Upper lobe of right lung (tissue), 1 donor: ENCODE measurements around the gene PANK4. TPM values are rescaled to one million over a fixed set of nuclear protein-coding genes. Genes with fewer than 3 reads are reported as not detected.

Experiments used
- ATAC-seq: fragments of 200-7000 bp; cut with Tn5 transposase; one replicate; pipeline ENCODE4 v1.9.1; 2020; ENCODE audit warnings: mild to moderate bottlenecking, moderate library complexity
- DNase-seq: peaks from one replicate; pipeline ENCODE4 v3.0.0-alpha.2; 2020
- H3K27ac ChIP-seq: fragments of 200-600 bp; one replicate; pipeline ENCODE4 v1.8.0; 2022
- H3K27me3 ChIP-seq: fragments of 200-600 bp; one replicate; pipeline ENCODE4 v1.8.0; 2022; ENCODE audit warnings: mild to moderate bottlenecking
- H3K36me3 ChIP-seq: fragments of 200-600 bp; one replicate; pipeline ENCODE4 v1.8.0; 2022
- H3K4me1 ChIP-seq: fragments of 200-600 bp; one replicate; pipeline ENCODE4 v1.8.0; 2022
- H3K4me3 ChIP-seq: fragments of 200-600 bp; one replicate; pipeline ENCODE4 v1.8.0; 2022; ENCODE audit warnings: mild to moderate bottlenecking
- H3K9me3 ChIP-seq: fragments of 200-600 bp; one replicate; pipeline ENCODE4 v1.8.0; 2022
- CTCF ChIP-seq: fragments of 200-600 bp; IDR thresholded peaks from one replicate; pipeline ENCODE4 v1.8.0; 2022; ENCODE audit warnings: antibody characterized with exemption
- intact Hi-C: fragments of 100-400 bp; cut with DNase I; formaldehyde crosslinking; loops from one replicate; pipeline ENCODE4 v1.11.0; 2022
- total RNA-seq: library from RNA; stranded (reverse); fragmentation: NEBNext Ultra II Directional; extraction: Animal tissue kit (Norgen Biotek cat#: 25700); gene quantifications from one replicate; pipeline ENCODE4 v1.2.1, GENCODE V29; 2021
- donor health status: DM: no; HTN: yes; CAD: no; lungs with severe emphysema.

The PANK4 gene
- total RNA-seq, 1 donor from 2014 or later: 36.4 TPM

GRCh38 chr1:2477309-2477708 is 49.1 kb downstream of the PANK4 start:
- H3K9me3 ChIP-seq: no peaks in the 10 kb centered on the region
- intact Hi-C loops: no loop called here
- no peak for TF ChIP-seq CTCF
- peaks cover 4% of the 10 kb centered on the region for H3K27me3 ChIP-seq
- no peak for ATAC-seq
- no peak overlapping the region for H3K4me3 ChIP-seq
- no peak overlapping the region for H3K27ac ChIP-seq
- H3K36me3 ChIP-seq: no peaks in the 10 kb centered on the region
- no peak for DNase-seq
- H3K4me1 ChIP-seq: no peaks in the 10 kb centered on the region

- Histone ChIP-seq H3K9me3 (no peaks in the 10 kb centered on the region), H3K27ac (no peak within 1 kb of the TSS), H3K27me3 (peaks cover 5% of the 10 kb centered on the region), H3K4me1 (no peaks in the 10 kb centered on the region), H3K4me3 (no peak within 1 kb of the TSS), H3K36me3 (no peaks in the 10 kb centered on the region)
- ATAC-seq (no peak), DNase-seq (no peak)
- no peak for TF ChIP-seq CTCF
- intact Hi-C loops: no loop called here
These were observed 50.1 kb downstream of the PANK4 start, which contains the start of gene PLCH2 for GRCh38 chr1:2476061-2476999. Gene PLCH2 (plus strand): TSS chr1:2476289. CDS start chr1:2476589, 300 bp downstream.

- Histone ChIP-seq H3K9me3 (no peaks in the 10 kb centered on the region), H3K36me3 (no peaks in the 10 kb centered on the region), H3K27me3 (peaks cover 5% of the 10 kb centered on the region), H3K4me1 (no peaks in the 10 kb centered on the region), H3K27ac (no peak overlapping the region), H3K4me3 (no peak overlapping the region)
- ATAC-seq (no peak), DNase-seq (no peak)
- no peak for TF ChIP-seq CTCF
- intact Hi-C loops: no loop called here
These were observed 50.8 kb downstream of the PANK4 start for GRCh38 chr1:2475571-2475970.

GRCh38 chr1:2474933-2475371 is 51.4 kb downstream of the PANK4 start:
- no peaks in the 10 kb centered on the region for H3K36me3 ChIP-seq
- ATAC-seq (no peak), DNase-seq (no peak)
- intact Hi-C loops: no loop called here
- H3K4me3 ChIP-seq: no peak overlapping the region
- no peaks in the 10 kb centered on the region for H3K9me3 ChIP-seq
- no peaks in the 10 kb centered on the region for H3K4me1 ChIP-seq
- peaks cover 5% of the 10 kb centered on the region for H3K27me3 ChIP-seq
- no peak for TF ChIP-seq CTCF
- H3K27ac ChIP-seq: no peak overlapping the region

GRCh38 chr1:2474104-2474844 is 52.1 kb downstream of the PANK4 start:
- intact Hi-C loops: no loop called here
- Histone ChIP-seq H3K27ac (no peak overlapping the region), H3K9me3 (no peaks in the 10 kb centered on the region), H3K36me3 (no peaks in the 10 kb centered on the region), H3K27me3 (peaks cover 11% of the 10 kb centered on the region), H3K4me1 (no peaks in the 10 kb centered on the region), H3K4me3 (no peak overlapping the region)
- ATAC-seq (no peak), DNase-seq (no peak)
- no peak for TF ChIP-seq CTCF
